Measurements from ENCODE around the gene CDK5R2.

- TF ChIP-seq, protein P1, sequence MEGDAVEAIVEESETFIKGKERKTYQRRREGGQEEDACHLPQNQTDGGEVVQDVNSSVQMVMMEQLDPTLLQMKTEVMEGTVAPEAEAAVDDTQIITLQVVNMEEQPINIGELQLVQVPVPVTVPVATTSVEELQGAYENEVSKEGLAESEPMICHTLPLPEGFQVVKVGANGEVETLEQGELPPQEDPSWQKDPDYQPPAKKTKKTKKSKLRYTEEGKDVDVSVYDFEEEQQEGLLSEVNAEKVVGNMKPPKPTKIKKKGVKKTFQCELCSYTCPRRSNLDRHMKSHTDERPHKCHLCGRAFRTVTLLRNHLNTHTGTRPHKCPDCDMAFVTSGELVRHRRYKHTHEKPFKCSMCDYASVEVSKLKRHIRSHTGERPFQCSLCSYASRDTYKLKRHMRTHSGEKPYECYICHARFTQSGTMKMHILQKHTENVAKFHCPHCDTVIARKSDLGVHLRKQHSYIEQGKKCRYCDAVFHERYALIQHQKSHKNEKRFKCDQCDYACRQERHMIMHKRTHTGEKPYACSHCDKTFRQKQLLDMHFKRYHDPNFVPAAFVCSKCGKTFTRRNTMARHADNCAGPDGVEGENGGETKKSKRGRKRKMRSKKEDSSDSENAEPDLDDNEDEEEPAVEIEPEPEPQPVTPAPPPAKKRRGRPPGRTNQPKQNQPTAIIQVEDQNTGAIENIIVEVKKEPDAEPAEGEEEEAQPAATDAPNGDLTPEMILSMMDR (IDR thresholded peaks at IDR 0.05; ENCODE audit: insufficient read depth, low read depth, low read length) = no peak
- no peak for TF ChIP-seq EZH2 (IDR thresholded peaks at IDR 0.05; ENCODE audit: insufficient read depth, low read length)
Measured at GRCh38 chr2:218953366-218953954, 6.0 kb upstream of the CDK5R2 start.
